Sigmoid colon (tissue), 7 donors: Measurements from ENCODE around the gene SELENOP. TPM values are rescaled to one million over a fixed set of nuclear protein-coding genes. Genes with fewer than 3 reads are reported as not detected.

Experiments
- DNase-seq: peaks from one replicate; pipeline ENCODE4 v3.0.0-alpha.2; 2019
- H3K27ac ChIP-seq, 4 donors: fragments of 200-600 bp; sonication (generic); one replicate each; pipeline ENCODE4 v1.5.1; 2016 to 2019; ENCODE audit warnings: mild to moderate bottlenecking in 1 of 4
- H3K27me3 ChIP-seq, 3 donors: fragments of 200-600 bp; sonication (generic); one replicate each; pipeline ENCODE4 v1.5.1; 2019; ENCODE audit warnings: mild to moderate bottlenecking in 1 of 3
- H3K36me3 ChIP-seq, 4 donors: fragments of 200-600 bp; sonication (generic); one replicate each; pipeline ENCODE4 v1.5.1; 2016 to 2019
- H3K4me1 ChIP-seq, 4 donors: fragments of 200-600 bp; sonication (generic); one replicate each; pipeline ENCODE4 v1.5.1; 2017 to 2019
- H3K4me3 ChIP-seq, 4 donors: fragments of 200-600 bp; sonication (generic); one replicate each; pipeline ENCODE4 v1.5.1; 2017 to 2019; ENCODE audit warnings: mild to moderate bottlenecking in 2 of 4, moderate library complexity in 1 of 4
- H3K9me3 ChIP-seq, 4 donors: fragments of 200-600 bp in 3 of 4; sonication (generic) in 3 of 4; one replicate each; pipeline versions ENCODE4 v1.5.1 to v1.6.1; 2013 to 2019
- CTCF ChIP-seq, 4 experiments: fragments of 450-650 bp in 3 of 4; fragments of 200-600 bp in 1 of 4; IDR thresholded peaks; one replicate each; pipeline ENCODE4 v1.5.1; 2016 to 2019; ENCODE audit warnings: antibody characterized with exemption in 4 of 4, mild to moderate bottlenecking in 3 of 4, moderate library complexity in 2 of 4
- EP300 ChIP-seq, 4 donors: sonication (generic); formaldehyde crosslinking; IDR thresholded peaks; one replicate each; pipeline ENCODE4 v1.6.1; 2017; ENCODE audit warnings: antibody characterized with exemption in 4 of 4
- POLR2A ChIP-seq, 2 donors: fragments of 450-650 bp; IDR thresholded peaks; one replicate each; pipeline ENCODE4 v1.6.1; 2016; ENCODE audit warnings: antibody characterized with exemption in 2 of 2, mild to moderate bottlenecking in 2 of 2, moderate library complexity in 2 of 2
- POLR2AphosphoS5 ChIP-seq, 4 donors: sonication (generic); formaldehyde crosslinking; IDR thresholded peaks; one replicate each; pipeline ENCODE4 v1.6.1; 2017; ENCODE audit warnings: antibody characterized with exemption in 4 of 4
- WGBS, 2 donors: extraction: QIAGEN DNeasy Blood & Tissue Kit; methylation state at CpG; one replicate each; pipeline ENCODE4 v1.1.7; 2013; 5-methylcytosine and 5-hydroxymethylcytosine counted together
- intact Hi-C: fragments of 100-400 bp; cut with DNase I; formaldehyde crosslinking; loops from one replicate; pipeline ENCODE4 v1.15.1; 2023
- polyA plus RNA-seq, 3 donors: library from polyadenylated mRNA; stranded (reverse); fragments of 200-250 nt; gene quantifications; one replicate each; pipeline ENCODE4 v1.2.3, GENCODE V29; 2013
- total RNA-seq, 4 donors: library from RNA; depleted of rRNA; stranded (reverse); fragments of >200 nt; gene quantifications; one replicate each; pipeline ENCODE4 v1.1.0, GENCODE V29; 2016
- donor health status: healthy with polysubstance abuse.
- donor health status: Bipolar disorder and iron deficiency.
- donor health status: healthy.

SELENOP gene
- total and polyA plus RNA-seq, 7 donors = 261 to 1,116 (median 457) TPM

GRCh38 chr5:42839196-42839595 lies 27.5 kb upstream of the SELENOP start:
- Histone ChIP-seq H3K36me3 (no peaks in the 10 kb centered on the region), H3K27me3 (no peaks in the 10 kb centered on the region), H3K9me3 (no peaks in the 10 kb centered on the region), H3K27ac (no peak overlapping the region), H3K4me1 (peaks cover 0 to 23% (median 5%) of the 10 kb centered on the region in 4 donors), H3K4me3 (no peak overlapping the region)
- WGBS, 2 donors = 76 to 78% methylated on average over 3 of the region's 3 CpGs
- DNase-seq = no peak
- no peak for TF ChIP-seq POLR2A (IDR thresholded peaks at IDR 0.05)
- intact Hi-C loops = no loop called here

- no peak for TF ChIP-seq POLR2A (IDR thresholded peaks at IDR 0.05)
- TF ChIP-seq CTCF (IDR thresholded peaks at IDR 0.05) = no peak
- TF ChIP-seq POLR2AphosphoS5 (IDR thresholded peaks at IDR 0.05) = no peak
- no peak for TF ChIP-seq EP300 (IDR thresholded peaks at IDR 0.05)
- DNase-seq = no peak
- no peak overlapping the region for H3K27ac ChIP-seq
- no peaks in the 10 kb centered on the region for H3K36me3 ChIP-seq
- intact Hi-C loops = no loop called here
- 84% methylated on average over 3 of the region's 3 CpGs for WGBS, 2 donors
- peaks cover 0 to 10% (median under 1%) of the 10 kb centered on the region in 4 donors for H3K4me1 ChIP-seq
- no peaks in the 10 kb centered on the region for H3K27me3 ChIP-seq
- H3K9me3 ChIP-seq = no peaks in the 10 kb centered on the region
- H3K4me3 ChIP-seq = no peak overlapping the region
Observed at GRCh38 chr5:42837601-42838000, 25.9 kb upstream of the SELENOP start.

- Histone ChIP-seq H3K4me3 (no peak overlapping the region), H3K27me3 (no peaks in the 10 kb centered on the region)
- 96 to 98% methylated on average over 25 of the region's 25 CpGs for WGBS, 2 donors
Observed at GRCh38 chr5:42836070-42836769, 24.5 kb upstream of the SELENOP start.

GRCh38 chr5:42832060-42832459 lies 20.4 kb upstream of the SELENOP start:
- Histone ChIP-seq H3K27ac (no peak overlapping the region), H3K27me3 (no peaks in the 10 kb centered on the region), H3K4me3 (no peak overlapping the region), H3K9me3 (no peaks in the 10 kb centered on the region), H3K4me1 (peaks cover 0 to 11% (median 4%) of the 10 kb centered on the region in 4 donors), H3K36me3 (no peaks in the 10 kb centered on the region)
- 97% methylated on average over 5 of the region's 5 CpGs for WGBS, 2 donors
- no peak for DNase-seq
- TF ChIP-seq POLR2A (IDR thresholded peaks at IDR 0.05) = no peak
- TF ChIP-seq EP300 (IDR thresholded peaks at IDR 0.05) = no peak
- TF ChIP-seq CTCF (IDR thresholded peaks at IDR 0.05) = no peak
- TF ChIP-seq POLR2AphosphoS5 (IDR thresholded peaks at IDR 0.05) = no peak
- intact Hi-C loops = no loop called here

More at GRCh38 chr5:42836070-42836769, 24.5 kb upstream of the SELENOP start:
- no peaks in the 10 kb centered on the region for H3K9me3 ChIP-seq
- H3K27ac ChIP-seq = no peak overlapping the region
- intact Hi-C loops = no loop called here
- no peak for TF ChIP-seq POLR2AphosphoS5 (IDR thresholded peaks at IDR 0.05)
- TF ChIP-seq POLR2A (IDR thresholded peaks at IDR 0.05) = no peak
- H3K36me3 ChIP-seq = no peaks in the 10 kb centered on the region
- peaks cover 0 to 9% (median 0%) of the 10 kb centered on the region in 4 donors for H3K4me1 ChIP-seq
- DNase-seq = no peak

- H3K4me3 ChIP-seq = no peak overlapping the region
- no peak overlapping the region for H3K27ac ChIP-seq
- TF ChIP-seq POLR2AphosphoS5 (IDR thresholded peaks at IDR 0.05) = no peak
- no peak for TF ChIP-seq EP300 (IDR thresholded peaks at IDR 0.05)
- no peak for TF ChIP-seq POLR2A (IDR thresholded peaks at IDR 0.05)
- no peak for TF ChIP-seq CTCF (IDR thresholded peaks at IDR 0.05)
- H3K36me3 ChIP-seq = no peaks in the 10 kb centered on the region
- H3K9me3 ChIP-seq = no peaks in the 10 kb centered on the region
- H3K4me1 ChIP-seq = peaks cover 0 to 19% (median 11%) of the 10 kb centered on the region in 4 donors
- 82 to 84% methylated on average over 2 of the region's 2 CpGs for WGBS, 2 donors
- intact Hi-C loops = no loop called here
- DNase-seq = no peak
- H3K27me3 ChIP-seq = no peaks in the 10 kb centered on the region
Observed at GRCh38 chr5:42830924-42831323, 19.2 kb upstream of the SELENOP start.

GRCh38 chr5:42828671-42829070 lies 17.0 kb upstream of the SELENOP start:
- no peak for TF ChIP-seq CTCF (IDR thresholded peaks at IDR 0.05)
- no peak for TF ChIP-seq POLR2A (IDR thresholded peaks at IDR 0.05)
- TF ChIP-seq POLR2AphosphoS5 (IDR thresholded peaks at IDR 0.05) = no peak
- TF ChIP-seq EP300 (IDR thresholded peaks at IDR 0.05) = no peak
- Histone ChIP-seq H3K36me3 (no peaks in the 10 kb centered on the region), H3K4me3 (no peak overlapping the region), H3K27me3 (no peaks in the 10 kb centered on the region), H3K27ac (no peak overlapping the region), H3K9me3 (no peaks in the 10 kb centered on the region), H3K4me1 (peaks cover 0 to 19% (median 11%) of the 10 kb centered on the region in 4 donors)
- DNase-seq = no peak
- intact Hi-C loops = no loop called here
- WGBS, 2 donors = 79 to 91% methylated on average over 2 of the region's 2 CpGs
